GM18909 (cell line): Measurements from ENCODE around the gene PELI2.

Experiments used
- ATAC-seq: cut with Tn5 transposase; IDR thresholded peaks from one replicate; pipeline ENCODE4 v1.9.1; 2021; ENCODE audit warnings: mild to moderate bottlenecking; ENCODE audit not compliant: unreplicated experiment, poor library complexity

PELI2 gene, protein sequence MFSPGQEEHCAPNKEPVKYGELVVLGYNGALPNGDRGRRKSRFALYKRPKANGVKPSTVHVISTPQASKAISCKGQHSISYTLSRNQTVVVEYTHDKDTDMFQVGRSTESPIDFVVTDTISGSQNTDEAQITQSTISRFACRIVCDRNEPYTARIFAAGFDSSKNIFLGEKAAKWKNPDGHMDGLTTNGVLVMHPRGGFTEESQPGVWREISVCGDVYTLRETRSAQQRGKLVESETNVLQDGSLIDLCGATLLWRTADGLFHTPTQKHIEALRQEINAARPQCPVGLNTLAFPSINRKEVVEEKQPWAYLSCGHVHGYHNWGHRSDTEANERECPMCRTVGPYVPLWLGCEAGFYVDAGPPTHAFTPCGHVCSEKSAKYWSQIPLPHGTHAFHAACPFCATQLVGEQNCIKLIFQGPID

DNA sequence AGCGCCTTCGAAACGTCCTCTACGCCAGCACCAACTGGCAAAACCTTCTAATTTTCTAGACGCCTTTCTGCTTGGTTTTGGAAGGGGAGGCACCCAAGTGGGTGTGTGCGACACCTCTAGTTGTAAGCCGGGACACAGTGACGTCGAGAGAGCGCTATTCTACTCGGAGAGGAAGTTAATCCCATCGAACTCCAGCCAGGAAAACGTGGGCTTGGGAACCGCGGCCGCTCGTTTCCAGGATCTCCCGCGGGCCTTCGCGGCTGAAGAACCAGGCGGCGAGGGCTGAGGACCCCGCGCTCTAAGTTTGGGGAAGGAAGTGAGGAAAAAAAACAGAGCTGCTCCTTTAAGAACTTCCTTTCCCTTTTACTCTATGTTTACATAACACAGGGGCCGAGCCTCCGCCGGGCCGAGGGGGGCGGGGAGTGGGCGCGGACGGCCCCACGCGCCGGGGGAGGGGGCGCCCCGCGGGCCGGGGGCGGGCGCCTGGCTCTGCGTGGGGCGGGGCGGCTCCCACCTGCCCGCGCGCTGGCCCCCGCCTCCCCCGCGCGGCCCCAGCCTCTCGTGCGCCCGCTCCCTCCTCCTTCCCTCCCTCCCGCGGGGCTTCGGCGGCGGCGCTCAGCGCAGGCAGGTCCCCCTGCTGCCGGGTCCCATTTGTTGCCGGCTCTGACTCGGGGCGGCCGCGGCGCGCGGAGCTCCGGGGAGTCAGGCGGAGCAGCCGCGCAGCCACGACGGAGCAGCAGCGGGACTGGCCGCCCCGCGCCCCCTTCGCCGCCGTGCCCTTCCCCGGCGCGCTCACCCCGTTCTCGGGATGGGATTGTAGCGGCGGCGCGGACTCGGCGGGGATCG lies at the start of gene PELI2:
PELI2 (plus strand) TSS at position 647 of the 846 bp plus-strand sequence. CDS start 250 bp downstream, outside the sequence.
- peak; percentile 78 for ATAC-seq

DNA sequence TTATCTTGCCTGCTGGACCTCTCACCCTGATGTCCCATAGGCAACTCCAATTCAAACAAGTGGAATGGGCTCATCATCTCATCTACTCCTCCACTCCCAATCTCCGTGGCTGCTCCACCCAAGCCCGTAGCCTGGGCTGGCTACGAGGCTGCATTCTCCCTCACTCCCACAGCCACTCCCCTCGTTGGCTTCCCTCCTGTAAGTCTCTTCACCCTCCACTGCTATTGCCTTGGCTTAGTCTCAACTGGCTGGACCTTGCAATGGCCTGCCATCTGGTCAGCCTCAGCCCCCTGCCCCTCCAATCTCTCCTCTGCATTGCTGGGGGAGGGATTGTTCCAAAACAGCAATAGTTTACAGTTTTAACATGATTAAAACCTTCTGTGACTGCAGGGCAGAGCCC lies 44.4 kb upstream of the PELI2 start:
- ATAC-seq: no peak

DNA sequence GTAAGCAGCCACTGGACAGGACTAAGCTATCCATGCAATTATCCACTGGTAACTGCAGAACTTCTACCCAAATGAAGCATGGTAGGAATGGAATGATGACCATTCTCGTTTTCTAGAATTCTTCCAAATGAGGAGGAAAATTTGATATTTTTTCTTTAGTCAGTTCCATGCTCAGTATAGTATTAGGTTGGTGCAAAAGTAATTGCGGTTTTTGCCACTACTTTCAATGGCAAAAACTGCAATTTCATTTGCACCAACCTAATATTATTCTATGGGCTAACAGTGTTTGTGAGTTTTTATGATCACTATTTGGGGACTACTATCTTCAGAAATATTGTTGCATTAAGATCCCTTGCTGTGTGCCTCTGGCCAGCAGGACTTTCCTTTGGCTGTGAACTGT lies 42.9 kb upstream of the PELI2 start:
- ATAC-seq: no peak

DNA sequence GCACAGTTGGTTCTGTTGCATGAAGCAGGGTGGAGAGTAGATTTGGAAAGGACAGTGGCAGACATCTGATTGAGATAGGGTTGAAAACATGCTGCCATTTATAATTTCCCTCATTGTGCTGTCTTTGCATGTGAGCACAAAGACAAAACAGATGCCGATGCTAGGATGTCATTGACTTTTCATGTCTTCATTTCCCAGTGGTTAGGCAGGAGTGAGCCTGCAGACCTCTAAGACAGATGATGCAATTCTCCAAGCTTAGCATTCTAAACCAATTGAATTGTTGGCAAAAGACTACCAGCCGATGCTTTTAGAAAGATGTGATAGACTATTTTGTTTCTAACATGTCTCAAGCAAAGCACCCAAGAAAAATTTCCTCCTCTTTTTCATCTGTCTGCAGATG lies 37.1 kb upstream of the PELI2 start:
- no peak for ATAC-seq

DNA sequence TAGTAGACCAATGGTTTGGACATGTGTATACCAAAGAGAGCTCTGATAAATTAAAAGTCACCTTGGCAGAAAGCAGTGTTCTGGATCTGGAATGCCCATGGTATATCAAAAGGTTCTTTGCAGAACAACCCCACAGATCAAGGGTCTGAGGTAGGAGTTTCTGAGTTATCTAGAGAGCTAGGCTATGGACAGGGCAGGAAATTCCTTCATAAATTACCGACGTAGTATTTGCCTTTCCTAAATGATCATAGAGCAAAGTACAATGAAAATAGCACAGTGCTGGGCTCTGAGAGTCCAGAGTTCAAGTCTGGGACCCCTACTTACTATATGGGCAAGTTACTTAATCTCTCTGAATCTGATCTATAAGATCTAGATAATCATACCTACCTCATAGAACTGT lies 35.3 kb upstream of the PELI2 start:
- ATAC-seq: no peak

DNA sequence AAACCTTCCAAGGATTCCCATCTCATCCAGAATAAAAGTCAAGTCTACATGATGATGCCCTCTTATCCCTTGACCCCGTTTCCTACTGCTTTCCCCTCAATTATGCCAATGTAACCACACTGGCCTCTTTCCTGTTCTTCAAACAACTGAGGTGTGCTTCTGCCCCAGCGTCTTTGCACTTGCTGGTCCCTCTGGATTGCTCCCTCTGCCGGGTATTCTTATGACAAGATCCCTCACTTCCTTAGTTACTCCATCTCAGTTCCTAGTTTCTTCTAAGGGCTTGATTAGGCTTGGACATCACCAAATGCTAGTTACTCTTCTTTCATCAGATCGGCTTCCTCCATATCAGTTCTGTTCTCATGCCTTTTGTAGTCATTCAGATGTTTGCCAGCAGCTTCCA lies 32.7 kb upstream of the PELI2 start:
- no peak for ATAC-seq

DNA sequence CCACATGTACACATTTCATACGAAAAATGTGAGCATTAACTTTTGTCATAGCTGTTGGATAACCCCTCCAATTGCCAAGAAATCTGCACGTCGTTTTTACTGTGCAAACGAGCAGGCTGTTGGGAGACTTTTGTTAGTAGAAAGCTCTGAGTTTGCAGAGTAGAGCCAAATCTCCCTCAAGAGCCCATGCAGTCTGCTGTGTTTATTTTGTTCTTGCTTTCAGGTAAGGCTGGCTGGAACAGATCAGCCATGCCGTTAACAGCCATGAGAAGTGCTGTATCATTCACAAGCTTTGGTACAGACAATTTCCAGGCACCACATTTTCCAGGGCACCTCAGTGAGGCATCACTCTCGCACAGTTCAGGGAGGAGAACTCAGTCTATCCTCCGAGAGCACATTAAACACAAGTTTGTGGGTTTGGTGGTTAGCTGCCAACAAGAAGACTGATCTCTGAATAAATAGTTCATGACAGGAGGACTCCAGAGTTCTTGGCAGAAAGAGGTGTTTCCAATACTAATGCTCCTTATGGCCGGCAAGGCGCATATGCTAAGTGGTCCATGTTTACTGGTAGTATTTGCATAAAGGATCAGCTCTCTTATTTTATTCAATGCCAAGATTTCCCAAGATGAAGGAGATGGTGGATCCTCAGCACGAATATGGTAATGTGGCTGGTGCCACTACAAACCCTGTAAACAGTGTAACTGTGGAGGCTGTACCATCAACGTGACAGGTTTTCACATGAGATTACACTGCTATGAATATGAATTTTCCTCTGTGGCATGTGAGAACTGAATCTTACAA lies 30.3 kb upstream of the PELI2 start:
- no peak for ATAC-seq

DNA sequence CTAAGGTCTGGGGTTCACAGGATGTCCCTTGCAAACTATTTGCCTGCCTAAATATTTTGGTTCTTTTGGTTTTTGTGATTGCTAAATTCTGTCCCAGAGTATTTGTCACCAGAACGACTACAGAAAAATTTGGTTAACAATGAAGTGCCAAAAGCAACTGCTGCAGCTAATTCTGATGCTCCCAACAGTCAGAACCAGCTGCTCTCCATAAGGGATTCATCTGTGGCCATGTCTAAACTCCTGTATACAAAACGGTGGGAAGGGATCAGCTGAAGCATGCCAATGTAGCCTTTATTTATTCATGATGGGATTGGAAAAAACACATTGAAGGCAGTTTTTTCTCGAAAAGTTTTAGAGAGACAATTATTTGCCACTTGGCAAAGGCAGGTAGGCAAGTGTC lies 29.3 kb upstream of the PELI2 start:
- no peak for ATAC-seq

DNA sequence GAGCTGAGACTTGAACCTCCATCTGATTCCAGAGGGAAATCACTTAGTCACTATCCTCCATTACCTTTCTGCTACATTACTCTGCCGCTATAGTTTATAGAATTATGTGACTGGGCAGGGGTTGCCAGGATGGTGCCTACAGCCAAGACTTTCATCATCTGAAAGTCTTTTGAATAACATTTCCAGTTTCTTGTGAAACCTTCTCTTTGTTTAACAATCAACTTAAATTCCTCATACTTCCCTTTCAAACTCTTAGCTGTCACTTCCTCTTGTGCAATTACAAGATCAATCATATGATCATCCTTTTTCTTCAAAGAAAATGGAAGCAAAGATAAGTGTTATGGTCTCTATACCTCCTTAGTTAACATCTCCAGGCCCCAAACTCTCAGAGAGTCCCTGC lies 25.4 kb upstream of the PELI2 start:
- no peak for ATAC-seq

DNA sequence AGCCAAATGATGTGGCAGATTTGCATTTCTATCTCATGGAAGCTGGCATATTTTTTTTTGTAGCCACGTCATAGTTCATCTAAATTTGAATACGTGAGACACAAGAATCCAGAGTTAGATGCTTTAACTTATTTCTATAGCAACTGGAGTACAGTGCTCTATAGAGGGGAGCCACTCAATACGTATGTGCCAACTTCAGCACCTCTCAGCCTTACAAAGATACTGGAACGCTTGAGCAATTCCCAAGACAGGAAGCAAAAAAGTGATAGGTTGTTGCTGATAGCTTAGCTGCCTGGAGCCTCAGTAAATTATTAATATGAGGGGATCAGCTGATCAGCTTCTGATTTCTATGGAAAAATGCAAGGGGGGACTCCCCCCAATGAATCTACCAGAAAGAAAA lies 24.1 kb upstream of the PELI2 start:
- no peak for ATAC-seq

DNA sequence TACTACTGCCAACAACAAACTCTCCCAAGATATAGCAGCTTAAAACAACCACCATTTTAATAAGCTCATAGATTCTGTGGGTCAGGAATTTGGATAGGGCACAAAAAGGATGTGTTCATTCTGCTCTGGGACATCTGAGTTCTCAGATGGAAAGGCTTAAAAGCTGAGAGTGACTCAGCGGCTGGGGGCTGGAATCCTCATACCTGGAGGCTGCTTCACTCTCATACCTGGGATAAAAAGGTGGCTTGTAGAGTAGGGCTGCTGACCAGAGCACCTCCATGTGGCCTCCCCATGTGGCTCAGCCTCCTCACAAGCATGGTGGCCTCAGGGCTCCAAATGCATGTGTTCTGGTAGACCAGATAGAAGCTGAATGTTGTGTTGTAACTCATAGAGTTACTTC lies 20.2 kb upstream of the PELI2 start:
- ATAC-seq: no peak

DNA sequence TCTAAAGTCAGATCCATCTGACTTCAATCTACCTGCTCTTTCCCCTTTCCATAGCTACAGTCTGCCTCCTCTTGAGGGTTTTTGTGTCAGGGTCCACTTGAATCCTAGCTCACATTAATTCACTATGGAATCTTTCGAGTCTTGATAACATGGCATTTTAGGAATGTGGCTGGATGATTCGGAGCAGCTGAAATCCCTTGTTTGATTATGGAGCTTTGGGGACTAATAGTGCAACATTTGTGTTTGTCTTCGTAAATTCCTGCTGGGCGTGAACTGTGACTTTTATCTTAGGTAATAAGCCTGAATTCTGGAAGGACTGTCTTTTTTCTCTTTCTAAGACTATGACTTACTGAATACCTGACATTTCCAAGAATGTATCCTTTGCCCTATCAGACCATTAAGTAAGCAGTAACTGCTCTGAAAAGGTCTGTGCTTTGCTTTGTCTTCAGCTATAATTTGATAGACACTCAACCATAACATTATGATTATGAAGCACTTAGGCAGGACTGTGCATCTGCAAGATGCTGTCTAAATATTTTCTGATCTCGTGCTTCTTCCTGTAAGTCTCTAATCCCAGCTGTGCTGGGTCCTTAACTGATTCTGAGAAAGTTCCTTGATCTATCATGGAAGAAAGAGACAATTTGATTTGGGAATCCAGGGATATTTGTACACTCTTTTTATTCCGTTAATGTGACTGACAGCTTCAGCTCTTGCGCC lies 19.0 kb upstream of the PELI2 start:
- no peak for ATAC-seq

DNA sequence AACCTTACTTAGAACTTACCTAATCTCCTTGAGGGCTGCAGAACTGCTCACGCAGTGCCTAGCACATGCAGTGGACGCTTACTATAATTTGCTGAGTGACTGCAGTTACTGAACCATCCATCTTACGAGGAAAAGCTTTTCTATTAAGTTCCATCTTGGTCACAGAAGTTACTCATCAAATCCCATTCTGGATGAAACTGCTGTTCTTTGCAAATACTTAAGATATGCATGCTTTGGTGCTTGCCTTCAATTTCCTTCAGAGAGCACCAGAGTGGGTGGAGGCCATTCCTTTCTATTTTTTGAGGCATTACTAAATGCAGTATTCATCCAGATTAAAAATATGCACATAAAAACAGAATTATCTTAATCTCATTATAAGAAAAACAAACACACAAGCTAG lies 17.7 kb upstream of the PELI2 start:
- ATAC-seq: no peak

DNA sequence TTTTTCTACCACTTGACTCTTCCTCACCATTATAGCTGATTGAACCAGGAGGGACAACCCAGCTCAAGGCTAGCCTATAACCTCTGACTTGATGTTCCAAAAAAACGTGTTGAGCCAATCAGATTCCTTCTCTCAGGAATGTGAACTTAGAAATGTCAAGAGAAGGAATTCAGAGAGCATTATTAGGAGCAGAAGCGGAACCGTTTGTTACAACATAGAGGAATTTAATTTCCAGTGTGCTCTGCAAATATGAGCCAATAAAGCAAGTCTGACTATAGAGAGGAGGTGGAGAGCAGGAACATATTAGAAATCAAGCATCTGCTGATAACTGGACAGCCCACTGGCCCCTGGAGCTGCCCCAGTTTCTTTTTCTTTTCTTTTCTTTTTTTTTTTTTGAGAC lies 15.3 kb upstream of the PELI2 start:
- ATAC-seq: no peak

DNA sequence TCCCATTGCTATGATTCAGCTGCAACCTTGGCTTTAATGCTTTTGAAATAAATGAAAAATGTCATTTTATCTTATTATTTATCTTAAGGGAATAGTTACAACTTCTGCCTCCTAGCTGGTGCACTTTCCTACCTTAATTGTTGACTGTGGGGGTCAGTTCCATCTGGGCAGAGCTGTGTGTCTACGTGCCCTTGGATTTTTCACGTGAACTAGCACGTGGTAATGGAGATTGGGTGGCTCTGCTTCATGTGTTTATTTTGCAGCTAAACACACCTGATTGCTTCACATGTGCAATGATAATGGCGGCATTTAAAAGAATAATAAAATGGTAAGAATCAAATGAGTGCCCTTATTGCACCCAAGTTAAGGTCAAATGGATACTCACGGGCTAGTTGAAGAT lies 10.6 kb upstream of the PELI2 start:
- no peak for ATAC-seq

DNA sequence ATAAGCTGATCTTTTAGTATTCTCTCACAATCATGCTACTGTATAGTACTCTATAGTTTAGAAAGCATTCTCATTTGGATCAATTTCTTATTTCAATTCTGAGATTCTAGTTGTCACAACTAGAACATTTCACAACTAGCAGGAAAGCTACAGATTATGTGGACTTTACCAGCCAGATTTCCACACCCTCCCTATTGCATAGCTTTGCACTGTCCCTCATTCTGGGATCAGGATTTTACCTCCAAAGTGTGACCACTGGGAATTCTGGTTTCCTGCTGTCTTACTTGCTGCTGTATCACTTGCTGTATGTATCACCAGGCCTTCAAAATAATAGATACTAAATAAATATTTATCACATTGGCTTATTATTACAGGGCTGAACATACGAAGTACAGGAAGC lies 10.2 kb upstream of the PELI2 start:
- ATAC-seq: no peak

DNA sequence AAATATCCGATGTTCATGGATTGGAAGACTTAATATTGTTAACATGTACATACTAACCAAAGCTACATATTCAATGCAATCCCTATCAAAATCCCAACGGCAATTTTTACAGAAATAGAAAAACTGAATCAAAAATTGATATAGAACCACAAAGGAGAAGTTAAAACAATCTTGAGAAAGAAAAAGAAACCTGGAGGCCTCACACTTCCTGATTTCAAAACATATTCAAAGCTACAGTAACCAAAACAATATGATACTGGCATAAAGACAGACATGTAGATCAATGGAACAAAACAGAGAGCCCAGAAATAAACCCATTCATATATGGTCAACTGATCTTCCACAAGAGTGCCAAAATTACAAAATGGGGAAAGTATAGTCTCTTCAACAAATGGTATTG lies 5.4 kb upstream of the PELI2 start:
- no peak for ATAC-seq

DNA sequence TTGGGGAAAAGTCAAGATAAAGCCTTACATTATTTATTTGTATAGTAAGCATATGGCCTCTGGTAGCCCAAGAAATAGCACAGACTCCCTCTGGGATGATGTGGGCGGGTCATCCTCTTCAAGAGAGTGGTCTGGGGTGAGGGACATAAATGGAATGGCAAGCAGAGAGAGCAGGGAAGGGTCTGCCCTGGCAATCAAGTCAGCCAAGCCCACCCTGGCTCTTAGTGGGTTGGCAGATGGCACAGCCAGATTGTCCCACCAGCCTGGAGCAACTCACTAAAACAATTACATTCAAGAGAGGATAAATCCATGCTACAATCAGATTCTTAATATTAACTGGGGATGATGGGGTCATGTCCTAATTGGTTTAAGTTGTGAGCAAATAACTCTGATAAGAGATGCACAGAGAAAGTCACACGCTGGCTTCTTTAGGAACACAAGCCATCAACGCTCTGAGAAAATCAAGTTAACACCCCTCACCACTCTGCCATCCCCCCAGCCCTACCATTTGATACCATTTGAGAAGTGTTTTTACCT lies 2.8 kb upstream of the PELI2 start:
- ATAC-seq: no peak

DNA sequence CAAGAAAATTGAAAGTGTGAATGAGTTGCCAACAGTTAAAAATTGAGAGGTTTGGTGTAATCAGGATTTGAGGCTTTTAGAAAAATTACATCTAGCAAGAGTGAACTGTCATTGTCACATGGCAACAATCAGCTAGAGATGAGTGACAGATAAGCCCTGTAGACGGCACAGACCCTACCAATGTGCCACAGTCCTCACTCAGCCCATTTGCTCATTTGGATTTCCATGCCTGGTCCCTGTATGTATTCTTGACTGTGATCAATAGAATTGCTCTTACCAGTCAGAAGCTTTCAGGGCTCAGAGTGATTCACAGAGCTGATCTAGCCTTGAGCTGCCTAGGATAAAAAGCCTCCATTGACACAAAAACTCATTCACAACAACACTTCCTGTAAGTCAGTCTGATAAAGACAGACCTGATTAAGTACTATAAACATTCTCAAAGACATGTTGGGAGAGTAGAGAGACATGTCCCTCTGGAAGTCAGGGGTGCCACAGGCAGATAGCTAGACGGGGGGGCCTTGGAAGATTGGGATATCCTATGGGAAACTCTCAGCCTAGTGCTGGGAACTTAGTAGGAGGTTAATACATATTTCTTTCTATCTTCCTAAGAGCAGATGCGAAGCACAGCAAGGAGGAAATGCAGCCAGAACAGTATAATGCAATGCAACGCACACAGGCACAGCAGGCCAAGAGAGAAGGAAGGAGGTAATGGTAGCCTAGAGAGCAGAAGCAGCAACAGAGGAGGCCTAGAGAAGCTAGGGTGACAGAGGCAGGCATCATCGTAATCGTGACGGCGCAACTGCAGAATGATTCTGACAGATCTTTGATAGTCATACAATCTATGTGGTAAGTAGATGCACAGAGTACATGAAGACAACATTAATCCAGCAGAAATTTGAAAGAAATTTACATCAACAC lies 2.0 kb upstream of the PELI2 start:
- no peak for ATAC-seq
